Measurements from ENCODE around the gene NIPSNAP2.
"Not testable (repeated sequence)": the region's sequence is repeated elsewhere in the genome, so short reads cannot be mapped to it uniquely, and the experiment has no call there.

Gene NIPSNAP2

DNA sequence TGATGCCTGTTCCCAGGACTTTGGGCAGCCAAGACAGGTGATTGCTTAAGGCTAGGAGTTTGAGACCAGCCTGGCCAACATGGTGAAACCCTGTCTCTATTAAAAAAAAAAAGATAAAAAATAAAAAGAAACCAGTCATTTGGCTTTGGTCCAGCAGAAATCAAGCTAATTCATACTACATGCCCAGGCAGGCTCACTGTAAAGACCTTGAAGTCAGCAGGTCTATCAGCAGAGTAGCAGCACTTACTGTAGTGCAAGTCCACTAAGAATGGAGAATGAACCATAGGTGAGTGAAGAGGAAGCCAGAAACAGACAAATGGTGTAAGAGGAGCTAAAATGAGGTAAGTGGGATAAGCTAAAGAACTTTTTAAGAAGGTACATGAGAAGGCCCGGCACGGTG lies 62.2 kb downstream of the NIPSNAP2 start:
- no peak for DNase-seq (ENCODE audit: low read depth, low spot score)
- TF ChIP-seq CTCF (IDR thresholded peaks at IDR 0.05; ENCODE audit: low read depth, low read length) = no peak
- in situ Hi-C loops (cut with HindIII; ENCODE audit: low sequenced_read_pairs) = no loop called here
- no peak overlapping the region for H3K4me3 ChIP-seq (ENCODE audit: low read depth, low read length)

DNA sequence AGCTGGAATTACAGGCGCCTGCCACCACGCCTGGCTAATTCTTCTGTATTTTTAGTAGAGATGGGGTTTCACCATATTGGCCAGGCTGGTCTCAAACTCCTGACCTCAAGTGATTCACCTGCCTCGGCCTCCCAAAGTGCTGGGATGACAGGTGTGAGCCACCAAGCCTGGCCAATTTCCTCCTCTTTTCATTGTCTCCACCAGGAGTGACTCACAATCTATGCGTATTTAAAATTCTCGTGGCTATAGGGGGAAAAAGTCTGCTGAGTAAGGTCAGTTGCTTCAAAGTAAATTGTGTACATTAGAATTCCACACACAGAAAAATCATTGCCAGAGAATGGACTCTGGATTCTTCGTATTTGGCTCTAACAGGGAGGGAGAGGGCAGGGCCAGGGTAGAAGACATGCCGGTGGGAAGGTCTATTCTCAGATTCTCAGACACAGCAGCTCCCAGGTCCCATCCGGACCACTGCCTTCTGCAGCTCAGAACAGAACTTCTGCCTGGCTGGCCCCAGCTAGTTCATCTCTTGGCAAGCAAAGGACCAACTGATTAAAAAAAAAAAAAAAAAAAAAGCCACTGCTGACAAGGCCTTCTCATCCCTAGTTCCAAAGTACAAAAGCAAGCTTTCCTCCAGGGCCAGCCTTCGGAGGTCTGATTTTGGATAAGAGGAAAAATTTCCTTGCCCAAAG lies 64.7 kb downstream of the NIPSNAP2 start:
- in situ Hi-C loops (cut with HindIII; ENCODE audit: low sequenced_read_pairs) = no loop called here
- no peak overlapping the region for H3K4me3 ChIP-seq (ENCODE audit: low read depth, low read length)
- TF ChIP-seq CTCF (IDR thresholded peaks at IDR 0.05; ENCODE audit: low read depth, low read length) = no peak
- peak; percentile 76 for DNase-seq (ENCODE audit: low read depth, low spot score)

DNA sequence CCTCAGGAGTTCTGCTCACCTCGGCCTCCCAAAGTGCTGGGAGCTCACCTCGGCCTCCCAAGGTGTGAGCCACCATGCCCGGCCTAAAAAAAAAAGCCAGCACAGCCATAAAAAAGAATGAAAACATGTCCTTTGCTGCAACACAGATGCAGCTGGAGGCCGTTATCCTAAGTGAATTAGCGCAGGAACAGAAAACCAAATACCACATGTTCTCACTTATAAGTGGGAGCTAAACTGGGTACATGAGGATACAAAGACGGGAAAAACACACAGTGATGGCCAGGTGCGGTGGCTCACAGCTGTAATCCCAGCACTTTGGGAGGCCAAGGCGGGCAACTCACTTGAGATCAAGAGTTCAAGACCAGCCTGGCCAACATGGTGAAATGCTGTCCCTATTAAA lies 66.0 kb downstream of the NIPSNAP2 start:
- DNase-seq (ENCODE audit: low read depth, low spot score) = no peak
- no peak overlapping the region for H3K4me3 ChIP-seq (ENCODE audit: low read depth, low read length)
- in situ Hi-C loops (cut with HindIII; ENCODE audit: low sequenced_read_pairs) = no loop called here
- TF ChIP-seq CTCF (IDR thresholded peaks at IDR 0.05; ENCODE audit: low read depth, low read length) = no peak

DNA sequence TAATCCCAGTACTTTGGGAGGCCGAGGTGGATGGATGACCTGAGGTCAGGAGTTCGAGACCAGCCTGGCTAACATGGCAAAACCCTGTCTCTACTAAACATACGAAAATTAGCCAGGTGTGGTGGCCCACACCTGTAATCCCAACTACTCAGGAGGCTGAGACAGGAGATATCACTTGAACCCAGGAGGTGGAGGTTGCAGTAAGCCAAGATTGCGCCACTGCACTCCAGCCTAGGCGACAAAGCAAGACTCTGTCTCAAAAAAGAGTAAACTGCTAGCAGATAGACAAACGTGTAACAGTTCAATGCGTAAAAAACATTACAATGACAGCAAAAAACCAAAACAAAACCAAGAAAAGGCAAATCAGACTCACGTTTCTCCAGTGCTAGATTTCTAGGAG lies 67.2 kb downstream of the NIPSNAP2 start:
- DNase-seq (ENCODE audit: low read depth, low spot score); in situ Hi-C loops (cut with HindIII; ENCODE audit: low sequenced_read_pairs); H3K4me3 ChIP-seq (ENCODE audit: low read depth, low read length): not testable (repeated sequence)

- in situ Hi-C loops (cut with HindIII; ENCODE audit: low sequenced_read_pairs); DNase-seq (ENCODE audit: low read depth, low spot score): not testable (repeated sequence)
- peak overlapping the region; percentile 59 for H3K4me3 ChIP-seq (ENCODE audit: low read depth, low read length)
Measured at GRCh38 chr7:56032578-56032977, 68.2 kb downstream of the NIPSNAP2 start.

GRCh38 chr7:56033671-56034432 lies 69.5 kb downstream of the NIPSNAP2 start:
- peak; percentile 75 for DNase-seq (ENCODE audit: low read depth, low spot score)
- peak overlapping the region; percentile 59 for H3K4me3 ChIP-seq (ENCODE audit: low read depth, low read length)
- in situ Hi-C loops (cut with HindIII; ENCODE audit: low sequenced_read_pairs) = no loop called here
- peak; percentile 34 for TF ChIP-seq CTCF (IDR thresholded peaks at IDR 0.05; ENCODE audit: low read depth, low read length)

- DNase-seq (ENCODE audit: low read depth, low spot score) = no peak
- no peak overlapping the region for H3K4me3 ChIP-seq (ENCODE audit: low read depth, low read length)
- TF ChIP-seq CTCF (IDR thresholded peaks at IDR 0.05; ENCODE audit: low read depth, low read length) = no peak
- in situ Hi-C loops (cut with HindIII; ENCODE audit: low sequenced_read_pairs) = no loop called here
Measured at GRCh38 chr7:56040730-56041129, 76.3 kb downstream of the NIPSNAP2 start.

DNA sequence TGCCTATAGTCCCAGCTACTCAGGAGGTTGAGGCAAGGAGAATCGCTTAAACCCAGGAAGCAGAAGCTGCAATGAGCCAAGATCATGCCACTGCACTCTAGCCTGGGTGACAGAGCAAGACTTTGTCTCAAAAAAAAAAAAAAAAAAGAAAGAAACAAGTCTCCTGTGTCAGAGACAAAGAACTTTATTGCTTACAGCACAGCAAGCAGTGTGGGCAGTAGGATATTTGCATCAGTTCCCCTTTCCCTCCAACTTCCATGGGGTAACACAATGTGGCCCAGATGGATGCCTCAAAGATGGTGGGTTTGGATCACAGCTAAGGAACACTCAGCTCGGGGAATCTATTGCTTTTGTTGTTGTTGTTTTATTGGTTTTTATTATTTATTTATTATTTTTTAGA lies 81.4 kb downstream of the NIPSNAP2 start:
- H3K4me3 ChIP-seq (ENCODE audit: low read depth, low read length); DNase-seq (ENCODE audit: low read depth, low spot score); in situ Hi-C loops (cut with HindIII; ENCODE audit: low sequenced_read_pairs): not testable (repeated sequence)

Data from astrocyte of the spinal cord (primary cell).